ENCODE measurements around the gene GLCE. TPM values are rescaled to one million over a fixed set of nuclear protein-coding genes. Genes with fewer than 3 reads are reported as not detected.
A peak's percentile ranks its signal among the peaks of the same experiment; 100 is the strongest.

GLCE gene
- polyA plus RNA-seq, 1 experiment, result 48.1 TPM

DNA sequence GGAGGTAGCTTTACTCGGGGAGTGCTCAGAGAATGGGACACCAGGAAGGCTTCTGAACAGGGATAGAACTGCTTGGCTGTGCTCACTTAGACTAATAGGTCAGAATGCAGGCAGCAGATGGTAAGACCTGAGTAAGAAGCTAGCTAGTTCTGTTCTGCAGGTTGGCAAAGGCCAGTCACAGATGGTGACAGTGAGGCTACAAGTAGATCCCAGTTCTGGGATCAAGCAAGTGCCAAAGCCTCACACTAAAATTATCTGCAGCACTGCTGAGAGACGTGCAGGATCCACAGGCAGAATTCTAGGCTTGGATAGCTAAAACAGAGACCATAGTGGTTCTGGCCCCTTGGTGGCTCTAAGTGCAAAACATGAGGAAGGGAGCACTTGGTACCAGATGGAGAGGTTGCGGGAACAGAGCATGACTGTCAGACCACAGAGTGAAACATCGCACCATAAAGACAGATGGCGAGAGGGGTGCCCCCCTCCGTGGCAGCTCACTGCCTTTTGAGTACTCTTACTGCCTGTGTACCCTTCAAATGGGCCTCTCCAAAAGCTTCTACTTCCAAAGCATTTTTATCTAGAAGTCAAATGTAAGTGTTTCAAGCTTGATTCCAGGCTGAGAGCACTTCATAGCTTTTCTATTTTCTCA is 3.6 kb upstream of the GLCE start:
- ChIA-PET POLR2A (no interaction called here), CTCF (interaction anchor here (1.2 kb wide), 1 partner anchor 15 kb away, joined by 3 read pairs; no protein-coding TSS in a partner anchor)
- TF ChIP-seq, protein P1, sequence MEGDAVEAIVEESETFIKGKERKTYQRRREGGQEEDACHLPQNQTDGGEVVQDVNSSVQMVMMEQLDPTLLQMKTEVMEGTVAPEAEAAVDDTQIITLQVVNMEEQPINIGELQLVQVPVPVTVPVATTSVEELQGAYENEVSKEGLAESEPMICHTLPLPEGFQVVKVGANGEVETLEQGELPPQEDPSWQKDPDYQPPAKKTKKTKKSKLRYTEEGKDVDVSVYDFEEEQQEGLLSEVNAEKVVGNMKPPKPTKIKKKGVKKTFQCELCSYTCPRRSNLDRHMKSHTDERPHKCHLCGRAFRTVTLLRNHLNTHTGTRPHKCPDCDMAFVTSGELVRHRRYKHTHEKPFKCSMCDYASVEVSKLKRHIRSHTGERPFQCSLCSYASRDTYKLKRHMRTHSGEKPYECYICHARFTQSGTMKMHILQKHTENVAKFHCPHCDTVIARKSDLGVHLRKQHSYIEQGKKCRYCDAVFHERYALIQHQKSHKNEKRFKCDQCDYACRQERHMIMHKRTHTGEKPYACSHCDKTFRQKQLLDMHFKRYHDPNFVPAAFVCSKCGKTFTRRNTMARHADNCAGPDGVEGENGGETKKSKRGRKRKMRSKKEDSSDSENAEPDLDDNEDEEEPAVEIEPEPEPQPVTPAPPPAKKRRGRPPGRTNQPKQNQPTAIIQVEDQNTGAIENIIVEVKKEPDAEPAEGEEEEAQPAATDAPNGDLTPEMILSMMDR (IDR thresholded peaks at IDR 0.05; ENCODE audit: low read depth, low read length), result no peak
- DNase-seq (ENCODE audit: low read depth, low spot score), result no peak
- Histone ChIP-seq H3K9me3 (ENCODE audit: control insufficient read depth, insufficient read depth, low read length) (no peaks in the 10 kb centered on the region; the same call in 1 of the 2 replicates), H3K27ac (ENCODE audit: low read depth, low read length) (no peak overlapping the region), H3K27me3 (ENCODE audit: control insufficient read depth, insufficient read depth, low read length) (no peaks in the 10 kb centered on the region), H3K4me3 (ENCODE audit: low read depth, low read length) (no peak overlapping the region)

DNA sequence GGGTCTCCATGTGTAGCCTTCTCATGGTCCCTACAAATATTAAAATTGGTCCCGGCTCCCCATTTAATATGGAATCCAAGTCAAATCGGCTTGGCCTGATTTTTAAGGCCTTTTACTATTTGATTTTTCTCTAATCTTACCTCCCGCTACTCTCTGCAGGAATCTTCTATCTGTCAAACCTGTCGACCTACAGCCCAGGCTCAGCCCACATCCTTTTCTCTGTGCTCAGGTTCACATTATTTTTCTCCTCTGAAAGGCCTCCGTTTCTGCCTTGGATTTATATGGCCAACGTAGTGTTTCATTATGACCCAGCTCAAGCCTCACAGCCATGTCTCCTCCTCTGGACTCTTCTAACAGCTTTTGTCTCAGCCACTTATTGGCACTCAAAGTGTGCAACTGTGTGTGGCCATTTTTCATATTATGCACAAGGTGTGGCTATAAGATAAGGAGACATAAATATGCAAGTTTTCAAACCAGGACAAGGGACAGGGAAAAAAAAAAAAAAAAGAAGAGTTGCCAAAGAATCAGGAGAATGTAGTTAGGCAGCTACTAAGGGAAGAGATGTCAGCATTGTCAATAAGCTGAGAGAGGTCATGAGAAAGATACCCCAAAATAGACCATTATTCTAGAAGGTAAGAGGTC is 2.1 kb upstream of the GLCE start:
- TF ChIP-seq, protein P1 (IDR thresholded peaks at IDR 0.05; ENCODE audit: low read depth, low read length), result no peak
- H3K4me3 ChIP-seq (ENCODE audit: low read depth, low read length), result no peak overlapping the region
- DNase-seq (ENCODE audit: low read depth, low spot score), result no peak
- ChIA-PET POLR2A (interaction anchor here (0.7 kb wide), 1 partner anchor 1663 kb away, joined by 8 read pairs; no protein-coding TSS in a partner anchor), CTCF (no interaction called here)
- no peak overlapping the region for H3K27ac ChIP-seq (ENCODE audit: low read depth, low read length)
- no peaks in the 10 kb centered on the region for H3K27me3 ChIP-seq (ENCODE audit: control insufficient read depth, insufficient read depth, low read length)
- H3K9me3 ChIP-seq (ENCODE audit: control insufficient read depth, insufficient read depth, low read length), result no peaks in the 10 kb centered on the region; the same call in 1 of the 2 replicates

DNA sequence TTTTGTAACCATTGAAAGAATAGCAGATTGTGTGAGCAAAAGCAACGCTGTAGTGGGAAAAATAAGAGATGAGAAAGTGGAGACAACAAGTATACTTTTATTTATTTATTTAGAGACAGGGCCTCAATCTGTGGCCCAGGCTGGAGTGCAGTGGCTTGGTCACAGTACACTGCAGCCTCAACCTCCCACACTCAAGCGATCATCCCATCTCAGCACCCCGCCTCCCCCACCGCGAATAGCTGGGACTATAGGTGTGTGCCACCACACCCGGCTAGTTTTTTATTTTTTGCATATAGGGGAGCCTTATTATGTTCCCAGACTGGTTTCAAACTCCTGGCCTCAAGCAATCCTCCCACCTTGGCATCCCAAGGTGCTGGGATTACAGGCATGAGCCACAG is 1.6 kb upstream of the GLCE start:
- Histone ChIP-seq H3K27me3 (ENCODE audit: control insufficient read depth, insufficient read depth, low read length) (no peaks in the 10 kb centered on the region), H3K9me3 (ENCODE audit: control insufficient read depth, insufficient read depth, low read length) (no peaks in the 10 kb centered on the region; the same call in 1 of the 2 replicates), H3K27ac (ENCODE audit: low read depth, low read length) (no peak overlapping the region), H3K4me3 (ENCODE audit: low read depth, low read length) (no peak overlapping the region)
- TF ChIP-seq, protein P1 (IDR thresholded peaks at IDR 0.05; ENCODE audit: low read depth, low read length), result no peak
- no peak for DNase-seq (ENCODE audit: low read depth, low spot score)
- POLR2A ChIA-PET, result no interaction called here
- CTCF ChIA-PET, result no interaction called here

GRCh38 chr15:69159805-69160140 is 662 bp upstream of the GLCE start:
- Histone ChIP-seq H3K27ac (ENCODE audit: low read depth, low read length) (no peak overlapping the region), H3K9me3 (ENCODE audit: control insufficient read depth, insufficient read depth, low read length) (no peaks in the 10 kb centered on the region; the same call in 1 of the 2 replicates), H3K27me3 (ENCODE audit: control insufficient read depth, insufficient read depth, low read length) (no peaks in the 10 kb centered on the region), H3K4me3 (ENCODE audit: low read depth, low read length) (peak overlapping the region; percentile 67)
- CTCF ChIA-PET, result interaction anchor here (2.7 kb wide), 1 partner anchor 18 kb away, joined by 7 read pairs; no protein-coding TSS in a partner anchor
- TF ChIP-seq, protein P1 (IDR thresholded peaks at IDR 0.05; ENCODE audit: low read depth, low read length), result no peak
- POLR2A ChIA-PET, result interaction anchor here (0.6 to 1.2 kb wide), 8 partner anchors 14 to 303 kb away, joined by 3 to 5 read pairs (median 4); no protein-coding TSS in a partner anchor
- no peak for DNase-seq (ENCODE audit: low read depth, low spot score)

All from AG04450 (cell line).